GM19193 (cell line): ENCODE data around the gene GYG2.

Source experiments
- POLR2A ChIP-seq: IDR thresholded peaks from 4 replicates; pipeline ENCODE4 v1.6.1; 2011; ENCODE audit not compliant: insufficient read depth, insufficient read length; ENCODE audit errors: extremely low read depth

GYG2 gene

DNA sequence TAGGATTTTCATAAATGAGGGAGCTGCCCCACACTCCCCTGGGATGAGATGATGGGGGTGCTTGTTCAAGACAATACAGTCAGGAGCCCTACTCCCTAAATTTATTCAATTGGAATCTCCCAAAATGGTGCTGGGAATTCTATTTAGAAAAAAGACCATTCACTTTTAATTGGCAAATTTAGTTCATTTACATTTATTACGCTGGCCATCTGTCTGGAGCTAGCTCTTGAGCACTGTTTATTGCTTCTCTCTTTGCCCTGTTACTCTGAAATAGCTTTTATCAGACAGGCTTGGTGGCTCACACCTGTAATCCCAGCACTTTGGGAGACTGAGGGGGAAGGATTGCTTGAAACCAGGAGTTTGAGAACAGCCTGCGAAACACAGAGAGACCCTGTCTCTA lies 102.4 kb downstream of the GYG2 start:
- no peak for TF ChIP-seq POLR2A

DNA sequence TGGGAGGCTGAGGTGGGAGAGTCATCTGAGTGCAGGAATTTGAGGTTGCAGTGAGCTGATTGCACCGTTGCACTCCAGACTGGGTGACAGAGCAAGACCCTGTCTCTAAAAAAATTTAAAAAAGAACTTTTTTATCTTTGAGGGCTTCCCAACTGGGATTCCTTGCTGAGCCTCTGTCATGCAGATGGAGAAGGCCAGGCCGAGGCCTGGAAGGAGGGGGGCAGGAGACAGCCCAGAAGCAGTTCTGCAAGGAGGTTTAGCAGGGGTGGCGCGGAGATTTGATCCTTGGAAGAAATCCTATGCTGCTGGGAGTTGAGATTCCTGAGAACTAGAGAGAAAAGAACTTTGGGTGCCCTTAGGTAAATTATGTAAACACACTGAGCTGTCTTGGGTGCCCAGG lies 102.9 kb downstream of the GYG2 start:
- TF ChIP-seq POLR2A: no peak
